GM21619 (cell line): Measurements from ENCODE around the gene SLC25A18.

Experiments used
- ATAC-seq: cut with Tn5 transposase; IDR thresholded peaks from one replicate; pipeline ENCODE4 v1.9.1; 2021; ENCODE audit not compliant: unreplicated experiment

Gene SLC25A18

DNA sequence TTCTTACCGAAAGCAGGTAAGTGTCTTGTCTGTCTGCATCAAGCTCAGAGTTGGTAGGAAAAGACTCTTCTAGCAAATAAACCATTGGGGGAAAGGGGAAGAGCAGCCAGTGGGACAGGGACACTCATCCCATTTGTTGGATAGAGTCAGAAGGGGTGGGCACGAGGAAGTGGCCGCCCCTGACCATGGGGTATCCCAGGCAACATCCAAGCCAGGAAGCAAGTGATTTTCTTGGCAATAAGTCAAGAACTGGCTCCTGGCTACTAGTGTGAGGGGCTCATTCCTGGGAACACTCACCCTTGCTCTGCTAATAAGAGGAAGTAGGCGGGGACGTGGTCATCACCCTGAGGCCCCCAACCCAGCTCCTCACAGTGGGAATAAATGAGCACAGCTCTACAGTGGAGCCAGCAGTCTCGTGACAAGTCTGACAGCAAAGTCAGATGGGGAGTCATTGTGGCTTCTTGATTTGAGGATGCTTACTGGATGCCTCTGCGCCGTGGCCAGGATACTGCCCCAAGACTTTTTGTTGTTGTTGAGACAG is 6.7 kb downstream of the SLC25A18 start:
- ATAC-seq, result no peak

DNA sequence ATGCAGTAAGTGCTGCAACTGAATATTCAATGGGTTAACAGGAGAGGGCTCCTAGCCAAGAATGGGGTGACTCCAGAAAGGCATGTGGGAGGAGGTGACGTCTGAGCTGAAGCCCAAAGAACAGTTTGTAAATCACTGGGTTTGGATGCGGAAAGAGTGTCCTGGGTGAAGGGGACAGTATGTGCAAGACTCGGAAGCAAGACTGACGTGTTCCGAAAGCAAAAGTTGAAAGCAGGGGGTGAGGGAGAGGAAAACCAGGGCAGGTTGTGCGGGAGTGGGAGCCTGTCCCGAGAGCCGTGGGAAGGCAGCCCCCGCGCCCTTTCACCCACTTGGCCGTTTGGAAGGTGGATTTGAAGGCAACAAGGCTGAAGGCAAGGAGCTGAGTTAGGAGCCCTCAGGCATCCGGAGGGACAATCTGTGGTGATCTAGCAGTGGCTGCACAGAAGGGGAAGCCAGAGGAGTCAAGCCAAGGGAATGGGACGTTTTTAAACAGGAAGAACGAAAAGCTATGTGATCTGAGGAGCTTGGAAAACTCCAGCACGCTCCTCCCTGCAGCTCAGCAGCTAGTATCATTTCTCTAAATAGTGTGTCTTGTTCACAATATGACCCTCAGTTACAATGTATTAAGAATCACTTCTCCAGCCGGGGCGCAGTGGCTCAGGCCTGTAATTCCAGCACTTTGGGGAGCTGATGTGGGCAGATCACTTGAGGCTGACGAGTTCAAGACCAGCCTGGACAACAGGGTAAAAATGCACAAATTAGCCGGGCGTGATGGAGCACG is 7.7 kb downstream of the SLC25A18 start:
- no peak for ATAC-seq

DNA sequence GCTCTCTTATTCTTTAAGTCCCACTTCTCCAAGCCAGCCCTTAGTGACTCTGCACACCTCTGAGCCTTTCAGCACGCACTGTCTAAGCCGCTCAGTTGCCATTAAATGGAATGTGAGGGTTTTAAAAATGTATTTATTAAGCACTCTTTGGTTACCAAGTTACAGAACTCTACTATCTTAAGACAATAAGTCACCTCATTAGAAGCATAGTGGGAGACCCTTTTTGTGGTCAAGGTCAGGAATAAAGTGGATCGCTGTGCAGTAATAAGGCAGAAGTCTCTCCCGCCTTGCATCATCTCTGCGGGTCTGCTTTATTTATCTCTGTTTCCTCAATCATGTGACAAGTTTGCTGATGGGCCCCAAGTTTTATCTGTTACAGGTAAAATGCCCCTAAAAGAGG is 11.9 kb downstream of the SLC25A18 start:
- ATAC-seq, result no peak

DNA sequence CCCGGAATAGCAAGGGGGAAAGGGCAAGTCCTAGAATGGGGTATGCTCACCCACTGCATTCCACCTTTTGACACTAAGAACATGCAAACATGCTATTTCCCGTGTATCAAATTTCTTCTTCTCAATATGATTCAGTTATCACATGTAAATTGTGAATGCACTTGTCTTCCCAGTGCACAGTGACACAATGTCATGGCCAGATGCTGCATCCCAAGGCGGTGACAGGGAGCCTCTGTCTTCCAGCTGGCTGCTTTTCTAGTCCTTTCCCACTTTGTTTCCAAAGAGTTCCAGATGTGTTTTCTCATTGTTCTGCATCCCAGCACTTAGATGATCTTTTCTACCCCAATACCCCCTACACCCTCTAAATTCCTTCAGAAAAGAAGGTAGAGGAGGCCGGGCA is 12.4 kb downstream of the SLC25A18 start:
- ATAC-seq, result no peak

DNA sequence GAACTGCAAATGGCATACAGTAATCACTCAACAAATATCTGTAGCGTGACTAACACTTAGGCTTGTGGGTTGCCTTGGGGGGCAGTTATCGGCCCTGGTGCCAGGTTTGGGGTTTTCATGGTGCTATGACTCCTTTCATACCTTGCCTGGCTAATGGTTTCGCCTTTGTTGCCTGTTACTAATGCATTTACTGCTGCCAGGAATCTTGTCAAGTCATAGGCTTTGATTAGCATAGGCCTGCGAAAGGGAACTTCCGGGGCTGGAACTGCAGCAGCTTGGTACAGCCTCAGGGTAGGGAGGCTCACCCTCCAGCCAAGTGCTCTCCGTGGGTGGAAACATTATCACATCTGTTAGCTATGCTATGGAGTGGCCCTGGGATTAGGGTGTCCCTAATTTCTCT is 13.2 kb downstream of the SLC25A18 start:
- no peak for ATAC-seq

DNA sequence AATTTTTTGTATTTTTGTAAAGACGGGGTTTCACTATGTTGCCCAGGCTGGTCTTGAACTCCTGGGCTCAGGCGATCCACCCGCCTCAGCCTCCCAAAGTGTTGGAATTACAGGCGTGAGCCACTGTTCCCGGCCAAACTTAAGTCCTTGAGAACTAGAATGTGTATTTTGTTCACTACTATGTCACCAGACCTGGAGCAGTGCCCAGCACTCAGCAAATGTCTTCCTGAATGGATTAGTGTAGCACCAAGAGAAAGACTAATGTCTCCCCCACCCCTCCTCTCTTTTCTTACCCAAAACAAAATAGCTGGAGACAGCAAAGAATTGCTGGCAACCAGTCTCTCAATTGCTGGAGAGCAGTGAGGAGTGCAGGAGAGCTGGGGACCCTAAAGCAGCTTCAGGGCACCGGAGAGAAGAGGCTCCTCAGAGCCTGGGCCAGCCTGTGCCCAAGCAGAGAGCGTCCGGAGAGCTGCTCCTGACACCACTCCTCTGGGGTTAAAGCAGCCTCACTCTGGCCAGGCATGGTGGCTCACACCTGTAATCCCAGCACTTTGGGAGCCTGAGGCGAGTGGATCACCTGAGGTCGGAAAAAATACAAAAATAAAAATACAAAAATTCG is 14.9 kb downstream of the SLC25A18 start:
- no peak for ATAC-seq

DNA sequence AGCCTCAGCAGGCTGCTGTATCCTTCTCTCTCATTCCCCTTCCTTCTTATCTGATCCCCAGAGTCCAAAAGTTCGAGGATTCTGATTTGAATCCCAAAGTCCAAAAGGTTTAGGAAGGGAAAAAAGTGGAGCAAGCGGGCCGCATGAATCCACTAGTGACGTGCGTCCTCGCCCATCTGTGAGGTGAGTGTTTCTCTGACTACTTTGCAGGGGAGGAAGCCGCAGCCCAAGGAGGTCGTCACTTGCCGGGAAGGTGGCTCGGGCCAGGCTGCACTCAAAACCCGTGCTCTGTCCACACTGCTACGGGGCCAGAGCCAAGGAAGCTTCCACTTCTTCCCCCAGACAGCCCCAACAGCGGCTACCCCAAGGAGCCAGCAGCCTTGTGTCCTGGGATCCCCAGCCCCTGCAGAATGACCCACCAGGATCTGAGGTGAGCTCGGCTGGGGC is 16.3 kb downstream of the SLC25A18 start:
- ATAC-seq, result no peak

DNA sequence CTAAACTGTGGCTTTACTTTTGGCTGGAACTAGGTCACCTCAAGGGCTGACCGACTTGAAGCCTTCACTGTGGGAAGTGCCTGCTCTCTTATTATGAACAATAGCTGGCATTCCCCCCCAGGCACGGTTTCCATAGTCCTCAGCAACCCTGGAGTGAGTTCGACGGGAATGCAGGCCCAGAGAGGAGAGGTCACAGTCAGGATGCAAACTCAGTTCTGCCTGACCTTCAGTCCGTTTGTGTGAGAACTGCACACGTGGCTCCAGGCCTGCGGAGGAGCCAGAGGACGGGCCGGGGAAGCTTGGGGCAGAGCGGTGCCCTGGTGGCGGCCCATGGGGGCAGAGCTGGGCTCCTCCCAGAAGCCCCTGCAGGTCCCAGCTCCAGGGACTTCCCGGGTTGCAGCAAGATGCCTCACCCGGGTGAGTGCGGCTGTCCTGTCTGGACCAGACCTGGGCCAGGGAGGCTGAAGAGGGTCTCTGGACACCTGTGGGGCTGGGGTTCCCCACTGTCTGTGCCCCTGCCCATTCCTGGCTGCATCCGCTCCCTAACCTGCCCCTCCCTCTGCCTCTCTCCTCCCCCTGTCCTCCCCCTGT is 17.2 kb downstream of the SLC25A18 start:
- no peak for ATAC-seq

DNA sequence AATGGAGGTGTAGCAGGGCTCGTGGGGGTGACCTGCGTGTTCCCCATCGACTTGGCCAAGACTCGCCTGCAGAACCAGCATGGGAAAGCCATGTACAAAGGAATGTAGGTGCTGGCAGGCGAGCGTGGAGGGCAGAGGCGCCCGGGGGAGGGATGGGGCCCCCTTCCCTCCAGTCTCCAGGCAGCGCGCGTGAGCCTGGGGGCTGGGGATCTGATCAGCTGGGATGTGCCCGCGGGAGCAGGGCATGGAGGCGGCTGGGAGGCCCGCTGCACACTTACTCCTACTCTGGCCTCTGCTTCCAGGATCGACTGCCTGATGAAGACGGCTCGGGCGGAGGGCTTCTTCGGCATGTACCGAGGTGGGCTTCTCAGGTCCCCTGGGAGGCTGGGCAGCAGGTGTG is 17.8 kb downstream of the SLC25A18 start:
- ATAC-seq, result no peak

DNA sequence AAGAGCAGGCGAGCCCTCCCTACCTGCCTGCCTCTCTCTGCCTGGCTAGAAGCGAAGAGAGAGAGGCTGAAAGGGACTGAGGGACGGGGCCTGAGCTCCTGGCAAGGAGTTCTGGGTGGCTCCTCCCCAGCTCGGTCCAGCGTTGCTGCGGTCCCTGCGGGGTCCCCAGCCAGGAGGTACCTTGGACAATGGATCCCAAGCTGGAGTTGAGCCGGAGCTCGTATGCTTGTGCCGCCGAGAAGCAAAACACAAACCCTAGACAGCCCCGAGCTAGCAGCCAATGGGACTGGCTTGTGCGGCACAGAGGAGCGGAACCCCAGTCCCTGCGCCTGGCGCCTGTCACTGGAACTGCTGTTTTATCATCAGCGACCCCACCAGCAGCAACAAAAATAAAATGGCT is 18.3 kb downstream of the SLC25A18 start:
- ATAC-seq, result no peak

DNA sequence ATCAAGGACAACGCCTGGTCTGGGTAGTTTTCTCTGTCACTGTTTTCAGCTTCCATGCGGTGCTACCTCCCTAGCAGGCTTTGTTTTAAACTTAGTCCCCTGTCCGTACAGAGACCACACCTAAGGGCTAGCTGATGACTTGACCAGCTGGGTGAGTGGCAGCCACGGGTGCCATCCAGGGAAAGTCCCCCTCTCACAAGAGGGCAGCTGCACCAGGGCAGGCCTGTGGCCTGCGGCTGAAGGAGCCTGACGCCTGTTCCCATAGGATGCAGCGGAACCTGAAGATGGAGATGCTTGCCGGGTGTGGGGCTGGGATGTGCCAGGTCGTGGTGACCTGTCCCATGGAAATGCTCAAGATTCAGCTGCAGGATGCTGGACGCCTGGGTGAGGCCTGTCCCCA is 19.9 kb downstream of the SLC25A18 start:
- ATAC-seq, result no peak

DNA sequence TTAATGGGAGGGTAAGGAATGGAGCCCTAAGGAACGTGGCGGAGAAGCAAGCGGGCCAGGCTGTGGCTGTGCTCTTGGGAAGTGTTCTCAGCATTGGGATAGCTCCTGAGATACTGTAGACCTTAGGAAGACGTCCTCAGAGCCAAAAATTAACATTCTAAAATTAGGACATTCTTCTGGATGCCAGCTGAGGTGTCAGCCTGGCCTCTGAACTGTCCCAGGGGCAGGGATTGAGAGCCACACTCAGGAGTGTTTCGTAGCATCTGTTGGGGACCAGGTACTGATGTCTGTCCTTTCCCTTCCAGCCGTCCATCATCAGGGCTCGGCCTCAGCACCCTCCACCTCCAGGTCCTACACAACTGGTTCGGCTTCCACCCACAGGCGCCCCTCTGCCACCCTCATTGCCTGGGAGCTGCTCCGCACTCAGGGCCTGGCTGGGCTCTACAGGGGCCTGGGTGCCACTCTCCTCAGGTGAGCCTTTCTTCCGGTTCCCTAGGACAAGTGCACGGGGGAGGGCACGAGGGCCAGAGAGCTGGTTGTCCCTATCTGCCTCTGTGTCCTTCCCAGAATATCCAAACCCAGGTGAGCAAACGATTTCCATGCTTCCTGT is 23.6 kb downstream of the SLC25A18 start:
- ATAC-seq, result no peak

DNA sequence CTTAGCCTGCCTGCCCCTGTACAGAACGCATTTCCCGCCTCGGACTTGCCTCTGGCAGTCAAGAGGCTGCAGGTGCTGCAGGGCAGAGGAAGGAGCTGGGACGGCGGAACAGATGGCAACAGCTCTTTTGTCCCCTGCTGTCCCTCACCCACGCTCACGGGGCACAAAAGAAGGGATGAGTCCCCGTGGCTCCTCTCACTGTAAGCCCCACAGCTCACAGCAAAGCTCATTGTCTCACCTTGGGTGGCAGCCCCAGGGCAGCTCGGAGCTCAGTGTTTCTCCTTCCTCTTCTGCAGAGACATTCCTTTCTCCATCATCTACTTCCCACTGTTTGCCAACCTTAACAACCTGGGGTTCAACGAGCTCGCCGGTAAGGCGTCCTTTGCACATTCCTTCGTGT is 24.3 kb downstream of the SLC25A18 start:
- ATAC-seq, result no peak

DNA sequence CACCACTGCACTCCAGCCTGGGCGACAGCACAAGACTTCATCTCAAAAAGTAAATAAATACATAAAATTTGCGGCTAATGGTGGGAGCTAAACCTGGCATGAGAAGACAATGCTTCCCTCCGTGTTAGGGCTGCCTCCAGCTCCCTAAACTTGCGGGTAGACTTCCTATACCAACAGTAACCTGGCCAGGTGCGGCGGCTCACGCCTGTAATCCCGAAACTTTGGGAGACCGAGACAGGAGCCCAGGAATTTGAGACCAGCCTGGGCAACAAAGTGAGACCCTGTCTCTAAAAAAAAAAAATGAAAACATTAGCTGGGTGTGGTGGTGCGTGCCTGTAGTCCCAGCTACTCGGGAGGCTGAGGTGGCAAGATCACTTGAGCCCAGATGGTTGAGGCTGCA is 25.3 kb downstream of the SLC25A18 start:
- ATAC-seq, result no peak

DNA sequence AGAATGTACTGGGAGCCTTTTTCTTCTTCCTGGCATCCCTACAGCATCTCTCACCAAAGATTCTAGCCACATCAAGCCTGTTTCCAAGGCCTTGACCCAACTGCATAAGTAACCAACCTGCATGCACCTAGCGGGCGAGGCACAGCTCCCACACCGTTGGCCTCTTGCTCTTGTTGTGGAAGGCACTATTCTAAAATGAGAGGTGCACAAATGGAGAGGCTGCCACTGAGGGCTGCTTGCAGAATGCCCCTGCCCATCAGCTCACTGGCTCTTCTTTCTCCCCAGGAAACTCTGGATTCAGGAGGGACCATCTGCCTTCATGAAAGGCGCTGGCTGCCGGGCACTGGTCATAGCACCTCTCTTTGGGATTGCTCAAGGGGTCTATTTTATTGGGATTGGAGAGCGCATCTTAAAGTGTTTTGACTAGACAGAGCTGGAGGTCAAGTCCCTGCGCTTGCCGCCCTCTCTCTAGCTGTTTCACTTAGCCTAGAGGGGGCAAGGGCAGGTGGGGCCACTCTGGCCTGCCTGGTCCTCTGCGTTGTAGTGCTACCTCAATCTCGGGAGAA is 26.6 kb downstream of the SLC25A18 start:
- ATAC-seq, result no peak

DNA sequence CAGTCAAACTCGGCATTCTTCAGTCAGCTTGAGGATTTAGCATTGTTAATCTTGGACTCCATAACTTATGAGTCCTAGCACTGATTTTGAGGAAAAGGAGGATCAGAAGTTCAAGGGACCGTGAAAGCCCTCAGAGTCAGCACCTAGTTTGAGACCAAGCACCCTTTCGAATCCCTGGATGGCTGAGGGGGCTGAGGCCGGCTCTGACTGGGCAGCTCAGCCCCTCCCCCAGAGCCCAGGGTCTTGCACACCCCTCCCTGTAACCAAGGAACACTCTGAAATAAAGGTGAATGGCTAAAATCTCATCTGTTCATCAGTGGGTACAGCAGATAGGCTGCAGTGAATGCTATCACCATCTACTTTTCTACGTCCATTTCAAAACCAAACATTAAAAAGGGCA is 27.3 kb downstream of the SLC25A18 start:
- no peak for ATAC-seq

DNA sequence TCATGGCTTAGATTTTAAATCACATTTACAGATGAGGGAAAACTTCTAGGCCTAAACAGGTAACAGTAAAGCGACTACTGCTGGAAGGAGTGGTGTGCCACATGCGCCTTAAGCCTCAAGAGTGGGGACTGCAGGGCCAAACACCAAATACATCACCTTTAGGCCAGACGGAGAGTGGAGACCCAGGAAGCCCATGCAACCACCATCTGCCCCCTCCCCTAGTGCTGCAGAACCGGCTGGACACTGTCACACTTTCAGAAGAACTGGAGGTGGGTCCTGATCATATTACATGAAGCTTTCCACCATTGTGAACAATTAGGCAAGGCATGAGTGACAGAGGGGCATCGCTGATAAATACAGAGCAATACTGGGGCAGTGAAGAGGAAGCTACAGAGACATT is 28.9 kb downstream of the SLC25A18 start:
- no peak for ATAC-seq

DNA sequence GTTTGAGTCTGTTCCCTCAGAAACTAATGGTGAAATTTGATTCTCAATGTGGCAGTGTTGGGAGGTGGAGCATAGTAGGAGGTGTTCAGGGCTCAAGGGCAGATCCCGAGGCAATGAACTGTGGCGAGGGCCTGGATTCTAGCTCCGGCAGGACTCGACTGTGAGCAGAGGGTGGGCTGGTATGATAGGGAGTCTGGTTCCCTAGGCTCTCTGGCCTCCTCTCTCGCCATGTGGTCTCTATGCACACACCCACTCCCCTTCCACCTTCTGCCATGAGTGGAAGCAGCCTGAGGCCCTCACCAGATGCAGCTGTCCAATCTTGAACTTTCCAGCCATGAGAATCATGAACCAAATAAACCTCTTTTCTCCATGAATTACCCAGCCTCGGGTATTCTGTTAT is 32.9 kb downstream of the SLC25A18 start:
- ATAC-seq, result no peak

DNA sequence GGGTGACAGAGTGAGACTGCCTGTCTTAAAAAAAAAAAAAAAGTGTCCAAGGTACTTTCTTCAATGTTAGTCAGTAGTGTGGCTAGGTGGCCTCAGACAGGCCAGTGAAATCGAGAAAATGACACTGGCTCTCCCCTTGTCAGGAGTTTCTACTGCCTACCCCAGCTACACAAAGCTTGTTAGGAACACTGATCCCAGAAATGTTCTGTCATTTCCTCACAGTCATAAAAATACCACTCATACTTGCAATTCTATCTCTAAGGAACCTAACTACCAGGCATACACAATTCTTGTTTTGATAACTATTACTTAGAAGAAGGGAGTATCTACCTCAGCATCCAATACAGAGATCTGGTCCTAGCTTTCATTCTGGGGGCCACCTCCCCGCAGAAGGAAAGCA is 33.9 kb downstream of the SLC25A18 start:
- no peak for ATAC-seq

DNA sequence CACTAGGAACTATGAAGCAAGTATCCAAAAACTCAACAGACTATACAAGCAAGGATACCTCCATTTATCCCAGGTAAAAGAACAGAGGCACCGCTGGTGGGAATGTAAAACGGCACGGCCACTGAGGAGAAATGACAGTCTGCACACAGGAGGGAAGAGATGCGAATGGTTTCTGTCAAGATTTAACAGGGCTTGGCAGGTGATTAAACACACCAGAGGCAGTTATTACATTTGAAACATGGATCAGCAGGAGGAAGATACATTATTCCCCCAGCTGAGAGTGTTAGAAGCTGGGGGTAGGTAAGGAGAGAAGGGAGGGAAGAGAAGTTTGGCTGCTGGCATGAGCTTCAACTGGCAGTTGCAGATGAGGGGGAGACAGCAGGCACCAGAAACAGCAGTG is 35.0 kb downstream of the SLC25A18 start:
- no peak for ATAC-seq

DNA sequence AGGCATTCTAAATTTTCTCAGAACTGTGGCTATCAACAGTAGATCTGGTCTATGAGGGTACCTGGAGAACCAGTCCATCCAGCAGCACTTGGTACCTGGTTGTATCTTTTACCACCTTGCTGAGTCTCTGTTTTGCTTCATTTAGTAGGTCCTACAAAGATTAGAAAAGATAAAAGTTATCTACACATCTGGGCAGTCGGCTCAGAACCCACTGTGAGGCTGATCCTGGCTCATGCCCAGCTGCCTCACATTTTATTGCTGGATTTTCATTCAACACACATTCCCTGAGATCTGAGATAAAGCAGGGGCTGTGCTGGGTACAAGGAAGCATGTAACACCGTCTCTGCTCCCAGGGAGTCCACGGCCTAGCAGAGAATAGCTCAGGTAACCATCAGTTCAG is 37.7 kb downstream of the SLC25A18 start:
- no peak for ATAC-seq
